ENCODE measurements around the gene GRIA1. TPM values are rescaled to one million over a fixed set of nuclear protein-coding genes. Genes with fewer than 3 reads are reported as not detected.

The GRIA1 gene
- total RNA-seq, 1 donor from 2014 or later = 1.6 TPM

DNA sequence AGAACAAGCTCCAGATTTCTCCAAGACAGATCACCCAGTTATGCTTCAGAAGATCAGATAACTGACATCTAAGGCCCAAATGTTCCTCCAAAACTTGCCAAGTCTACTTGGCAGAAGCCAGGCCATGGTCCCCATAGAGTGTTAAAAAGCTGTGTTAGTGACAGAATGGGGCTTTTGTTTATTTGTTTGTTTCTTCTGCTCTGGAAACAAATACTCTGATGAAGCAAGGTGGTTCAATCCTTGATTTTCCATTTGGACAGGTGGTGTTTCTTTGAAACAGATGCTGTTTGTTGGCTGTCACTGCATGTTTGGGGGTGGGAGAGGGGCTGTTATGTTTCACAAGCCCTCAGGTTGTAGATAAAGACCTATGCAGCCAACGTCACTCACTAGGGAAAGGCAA is 284.2 kb downstream of the GRIA1 start:
- Mint-ChIP-seq H3K27ac (ENCODE audit: unreplicated experiment) (peak overlapping the region; percentile 30), H3K4me1 (peaks cover 24% of the 10 kb centered on the region), H3K4me3 (no peak overlapping the region), H3K27me3 (ENCODE audit: low read depth) (no peaks in the 10 kb centered on the region), H3K9me3 (no peaks in the 10 kb centered on the region), H3K36me3 (ENCODE audit: low read depth) (no peaks in the 10 kb centered on the region)
- TF ChIP-seq, protein P1, sequence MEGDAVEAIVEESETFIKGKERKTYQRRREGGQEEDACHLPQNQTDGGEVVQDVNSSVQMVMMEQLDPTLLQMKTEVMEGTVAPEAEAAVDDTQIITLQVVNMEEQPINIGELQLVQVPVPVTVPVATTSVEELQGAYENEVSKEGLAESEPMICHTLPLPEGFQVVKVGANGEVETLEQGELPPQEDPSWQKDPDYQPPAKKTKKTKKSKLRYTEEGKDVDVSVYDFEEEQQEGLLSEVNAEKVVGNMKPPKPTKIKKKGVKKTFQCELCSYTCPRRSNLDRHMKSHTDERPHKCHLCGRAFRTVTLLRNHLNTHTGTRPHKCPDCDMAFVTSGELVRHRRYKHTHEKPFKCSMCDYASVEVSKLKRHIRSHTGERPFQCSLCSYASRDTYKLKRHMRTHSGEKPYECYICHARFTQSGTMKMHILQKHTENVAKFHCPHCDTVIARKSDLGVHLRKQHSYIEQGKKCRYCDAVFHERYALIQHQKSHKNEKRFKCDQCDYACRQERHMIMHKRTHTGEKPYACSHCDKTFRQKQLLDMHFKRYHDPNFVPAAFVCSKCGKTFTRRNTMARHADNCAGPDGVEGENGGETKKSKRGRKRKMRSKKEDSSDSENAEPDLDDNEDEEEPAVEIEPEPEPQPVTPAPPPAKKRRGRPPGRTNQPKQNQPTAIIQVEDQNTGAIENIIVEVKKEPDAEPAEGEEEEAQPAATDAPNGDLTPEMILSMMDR (conservative IDR thresholded peaks at IDR 0.05) = no peak
- no peak for DNase-seq (ENCODE audit: low read depth, low spot score)

DNA sequence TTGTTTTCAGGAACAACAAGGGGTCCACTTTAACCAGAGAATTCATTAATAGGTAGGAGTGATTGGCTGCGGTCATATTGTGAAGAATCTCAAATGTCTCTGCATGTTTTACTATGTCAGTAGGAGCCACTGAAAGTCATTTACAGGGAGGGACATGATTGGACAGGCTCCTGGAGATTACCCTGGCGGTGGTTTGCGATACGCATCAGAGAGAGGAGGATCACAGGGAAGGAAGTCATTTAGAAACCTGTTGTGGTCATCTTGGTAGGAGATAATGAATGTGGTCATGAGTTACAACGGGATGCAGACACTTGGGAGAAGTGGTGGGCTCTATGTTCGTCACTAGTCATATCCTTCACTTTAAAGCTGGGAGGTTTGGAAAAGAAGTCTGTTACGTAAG is 285.5 kb downstream of the GRIA1 start:
- no peak for DNase-seq (ENCODE audit: low read depth, low spot score)
- TF ChIP-seq, protein P1 (conservative IDR thresholded peaks at IDR 0.05) = no peak
- peaks cover 24% of the 10 kb centered on the region for H3K4me1 Mint-ChIP-seq
- H3K27me3 Mint-ChIP-seq (ENCODE audit: low read depth) = no peaks in the 10 kb centered on the region
- no peaks in the 10 kb centered on the region for H3K9me3 Mint-ChIP-seq
- no peak overlapping the region for H3K4me3 Mint-ChIP-seq
- no peaks in the 10 kb centered on the region for H3K36me3 Mint-ChIP-seq (ENCODE audit: low read depth)
- no peak overlapping the region for H3K27ac Mint-ChIP-seq (ENCODE audit: unreplicated experiment)

DNA sequence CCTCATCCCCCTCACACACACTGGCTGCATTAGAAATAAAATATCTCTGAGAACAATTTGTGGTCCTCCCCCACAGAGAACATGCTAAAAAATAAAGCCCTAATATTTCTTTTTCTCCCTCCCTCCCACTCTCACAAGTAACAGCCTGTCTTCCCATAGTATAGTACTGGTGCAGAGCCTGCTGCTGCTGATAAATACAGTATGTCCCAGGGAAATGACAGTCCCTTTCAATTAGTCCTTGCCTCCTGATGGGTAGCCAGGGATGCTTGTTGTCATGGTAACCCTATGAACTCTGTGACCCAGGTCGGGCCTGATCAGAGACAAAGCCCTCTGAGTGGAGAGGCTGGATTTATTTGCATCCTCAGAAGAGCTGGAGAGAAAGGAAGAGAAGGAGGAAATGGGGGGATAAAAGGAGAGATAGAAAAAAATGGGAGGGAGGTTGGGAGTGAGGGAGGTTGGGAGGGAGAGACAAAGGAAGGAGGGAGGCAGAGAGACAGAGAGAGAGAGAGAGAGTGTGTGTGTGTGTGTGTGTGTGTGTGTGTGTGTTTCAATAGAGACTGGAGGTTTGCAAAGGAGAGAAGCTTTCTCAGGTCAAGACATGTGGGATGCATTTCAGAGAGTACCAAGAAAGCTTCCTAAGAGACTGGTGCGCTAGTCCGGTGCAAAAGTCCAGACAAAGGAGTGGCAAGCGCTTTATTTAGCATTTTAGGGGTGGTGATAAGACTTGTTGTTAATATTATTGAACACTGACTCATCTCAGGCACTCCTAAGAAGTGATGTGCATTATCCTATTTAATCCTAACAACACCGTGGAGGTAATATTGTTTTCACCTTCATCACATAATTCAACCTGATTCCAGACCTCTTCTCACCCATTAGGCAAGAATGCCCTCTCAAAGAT is 287.5 kb downstream of the GRIA1 start:
- peak; percentile 35 for DNase-seq (ENCODE audit: low read depth, low spot score)
- Mint-ChIP-seq H3K4me3 (peak overlapping the region; percentile 28), H3K27ac (ENCODE audit: unreplicated experiment) (peak overlapping the region; percentile 38)

DNA sequence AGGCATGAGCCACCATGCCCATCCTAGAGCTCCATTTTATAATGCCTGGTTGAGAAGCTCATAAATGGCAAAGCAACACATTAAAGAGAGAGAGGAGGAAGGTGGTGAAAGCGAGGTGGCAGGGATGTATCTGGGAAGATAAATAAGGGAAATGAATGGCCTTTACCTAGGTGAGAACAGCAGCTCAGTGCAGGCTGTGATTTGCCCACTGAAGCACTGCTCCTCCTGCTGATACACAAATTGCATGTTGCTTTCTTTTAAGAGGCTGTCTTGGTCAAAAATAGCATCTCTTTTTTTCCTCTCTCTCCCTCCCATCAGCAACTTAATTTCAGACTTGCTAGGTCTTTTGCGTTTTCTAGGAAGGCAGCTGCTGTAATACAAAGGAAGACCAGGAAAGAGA is 289.4 kb downstream of the GRIA1 start:
- H3K27me3 Mint-ChIP-seq (ENCODE audit: low read depth) = no peaks in the 10 kb centered on the region
- no peaks in the 10 kb centered on the region for H3K36me3 Mint-ChIP-seq (ENCODE audit: low read depth)
- H3K4me1 Mint-ChIP-seq = peaks cover 24% of the 10 kb centered on the region
- TF ChIP-seq, protein P1 (conservative IDR thresholded peaks at IDR 0.05) = no peak
- H3K4me3 Mint-ChIP-seq = no peak overlapping the region
- no peak overlapping the region for H3K27ac Mint-ChIP-seq (ENCODE audit: unreplicated experiment)
- H3K9me3 Mint-ChIP-seq = no peaks in the 10 kb centered on the region
- no peak for DNase-seq (ENCODE audit: low read depth, low spot score)

More for the DNA sequence above, 287.5 kb downstream of the GRIA1 start:
- Mint-ChIP-seq H3K27me3 (ENCODE audit: low read depth) (no peaks in the 10 kb centered on the region), H3K9me3 (no peaks in the 10 kb centered on the region), H3K36me3 (ENCODE audit: low read depth) (no peaks in the 10 kb centered on the region), H3K4me1 (peaks cover 21% of the 10 kb centered on the region)
- TF ChIP-seq, protein P1 (conservative IDR thresholded peaks at IDR 0.05) = no peak

DNA sequence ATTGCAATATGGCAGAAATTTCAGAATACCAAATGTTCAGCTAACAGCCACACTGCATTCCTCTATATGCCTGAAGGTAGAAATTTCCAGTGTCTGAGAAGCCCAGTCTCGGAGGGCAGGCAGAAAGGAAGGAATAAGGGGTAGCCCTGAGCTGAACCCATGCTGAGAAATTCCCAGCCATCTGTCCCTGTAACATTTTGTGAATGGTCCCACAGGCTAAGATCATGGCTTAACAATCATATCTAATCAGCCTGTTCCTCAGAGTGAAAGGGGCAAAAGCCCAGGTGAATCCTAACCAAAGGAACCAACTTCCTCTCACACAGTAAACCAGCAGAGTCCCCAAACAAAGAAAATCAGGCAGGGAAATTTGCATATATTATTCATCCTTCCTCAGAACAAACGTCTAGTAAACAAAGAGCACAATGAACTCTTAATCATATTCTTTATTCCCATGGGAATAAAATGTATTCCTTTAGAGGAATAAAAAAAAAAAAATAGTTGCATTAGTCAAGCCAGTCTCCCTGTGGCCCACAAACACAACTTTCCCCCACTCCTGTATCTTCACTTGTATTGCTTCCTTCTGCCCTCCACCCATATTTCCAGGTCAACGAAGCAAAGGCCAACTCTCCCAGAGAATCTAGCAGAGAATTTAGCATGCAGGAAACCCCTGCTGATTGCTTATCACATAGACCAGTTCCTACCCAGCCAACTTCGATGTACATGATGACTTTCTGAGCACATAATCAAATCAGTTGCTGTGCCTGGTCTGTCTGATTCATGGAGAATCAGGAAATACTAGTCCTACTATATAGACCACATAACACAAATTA is 290.6 kb downstream of the GRIA1 start:
- Mint-ChIP-seq H3K27ac (ENCODE audit: unreplicated experiment) (no peak overlapping the region), H3K27me3 (ENCODE audit: low read depth) (no peaks in the 10 kb centered on the region), H3K9me3 (no peaks in the 10 kb centered on the region), H3K36me3 (ENCODE audit: low read depth) (no peaks in the 10 kb centered on the region), H3K4me3 (no peak overlapping the region), H3K4me1 (peaks cover 24% of the 10 kb centered on the region)
- TF ChIP-seq, protein P1 (conservative IDR thresholded peaks at IDR 0.05) = no peak
- no peak for DNase-seq (ENCODE audit: low read depth, low spot score)
